ENCODE results near the gene CDH10.

Gene CDH10

DNA sequence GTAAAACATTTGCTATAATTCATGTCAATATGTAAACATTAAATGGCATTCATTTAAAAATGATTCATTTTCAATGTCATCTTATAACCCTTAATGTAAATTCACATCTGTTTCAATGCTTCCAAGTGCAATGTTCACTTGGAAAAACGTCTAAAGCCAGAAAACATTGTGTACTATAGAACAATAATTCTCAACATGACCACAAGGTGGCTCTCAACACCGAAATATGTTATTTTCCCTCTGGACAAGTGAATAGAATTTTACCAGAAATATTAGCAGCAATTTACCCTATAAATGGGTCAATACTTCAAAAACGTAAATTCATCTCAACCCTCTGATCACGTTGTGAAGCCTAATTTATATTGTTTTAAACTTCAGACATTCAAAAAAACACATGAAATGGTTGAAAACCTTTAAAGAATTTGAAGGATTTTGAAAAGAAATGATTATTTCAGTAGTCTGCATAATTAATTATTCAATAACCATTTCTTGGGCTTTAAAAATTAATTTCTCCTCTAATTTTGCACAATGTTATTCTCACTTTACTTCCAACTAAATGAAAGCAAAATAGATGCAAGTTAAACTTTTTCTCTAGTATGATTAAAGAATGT, 11.0 kb downstream of the CDH10 start:
- Mint-ChIP-seq H3K4me3 (no peak overlapping the region), H3K27ac (peak overlapping the region; percentile 57 to 63 (median 61)), H3K4me1 (peaks cover 4% of the 10 kb centered on the region), H3K36me3 (ENCODE audit: low read depth) (peaks cover 5% of the 10 kb centered on the region), H3K9me3 (no peaks in the 10 kb centered on the region), H3K27me3 (ENCODE audit: low read depth) (no peaks in the 10 kb centered on the region)
- TF ChIP-seq, protein P1, sequence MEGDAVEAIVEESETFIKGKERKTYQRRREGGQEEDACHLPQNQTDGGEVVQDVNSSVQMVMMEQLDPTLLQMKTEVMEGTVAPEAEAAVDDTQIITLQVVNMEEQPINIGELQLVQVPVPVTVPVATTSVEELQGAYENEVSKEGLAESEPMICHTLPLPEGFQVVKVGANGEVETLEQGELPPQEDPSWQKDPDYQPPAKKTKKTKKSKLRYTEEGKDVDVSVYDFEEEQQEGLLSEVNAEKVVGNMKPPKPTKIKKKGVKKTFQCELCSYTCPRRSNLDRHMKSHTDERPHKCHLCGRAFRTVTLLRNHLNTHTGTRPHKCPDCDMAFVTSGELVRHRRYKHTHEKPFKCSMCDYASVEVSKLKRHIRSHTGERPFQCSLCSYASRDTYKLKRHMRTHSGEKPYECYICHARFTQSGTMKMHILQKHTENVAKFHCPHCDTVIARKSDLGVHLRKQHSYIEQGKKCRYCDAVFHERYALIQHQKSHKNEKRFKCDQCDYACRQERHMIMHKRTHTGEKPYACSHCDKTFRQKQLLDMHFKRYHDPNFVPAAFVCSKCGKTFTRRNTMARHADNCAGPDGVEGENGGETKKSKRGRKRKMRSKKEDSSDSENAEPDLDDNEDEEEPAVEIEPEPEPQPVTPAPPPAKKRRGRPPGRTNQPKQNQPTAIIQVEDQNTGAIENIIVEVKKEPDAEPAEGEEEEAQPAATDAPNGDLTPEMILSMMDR (IDR thresholded peaks at IDR 0.05; ENCODE audit: unreplicated experiment in 3 of 3): peak; percentile 53 to 84 (median 71)

GRCh38 chr5:24632353-24632752, 12.4 kb downstream of the CDH10 start:
- H3K27me3 Mint-ChIP-seq (ENCODE audit: low read depth): no peaks in the 10 kb centered on the region
- no peak overlapping the region for H3K4me3 Mint-ChIP-seq
- H3K4me1 Mint-ChIP-seq: peaks cover 4% of the 10 kb centered on the region
- peaks cover 5% of the 10 kb centered on the region for H3K36me3 Mint-ChIP-seq (ENCODE audit: low read depth)
- no peak overlapping the region for H3K27ac Mint-ChIP-seq
- TF ChIP-seq, protein P1 (IDR thresholded peaks at IDR 0.05; ENCODE audit: unreplicated experiment in 3 of 3): no peak
- no peaks in the 10 kb centered on the region for H3K9me3 Mint-ChIP-seq

GRCh38 chr5:24630918-24631317, 13.9 kb downstream of the CDH10 start:
- H3K9me3 Mint-ChIP-seq: no peaks in the 10 kb centered on the region
- no peak overlapping the region for H3K4me3 Mint-ChIP-seq
- TF ChIP-seq, protein P1 (IDR thresholded peaks at IDR 0.05; ENCODE audit: unreplicated experiment in 3 of 3): no peak
- H3K27ac Mint-ChIP-seq: no peak overlapping the region
- H3K4me1 Mint-ChIP-seq: peaks cover 4% of the 10 kb centered on the region
- H3K27me3 Mint-ChIP-seq (ENCODE audit: low read depth): no peaks in the 10 kb centered on the region
- peaks cover 5% of the 10 kb centered on the region for H3K36me3 Mint-ChIP-seq (ENCODE audit: low read depth)

DNA sequence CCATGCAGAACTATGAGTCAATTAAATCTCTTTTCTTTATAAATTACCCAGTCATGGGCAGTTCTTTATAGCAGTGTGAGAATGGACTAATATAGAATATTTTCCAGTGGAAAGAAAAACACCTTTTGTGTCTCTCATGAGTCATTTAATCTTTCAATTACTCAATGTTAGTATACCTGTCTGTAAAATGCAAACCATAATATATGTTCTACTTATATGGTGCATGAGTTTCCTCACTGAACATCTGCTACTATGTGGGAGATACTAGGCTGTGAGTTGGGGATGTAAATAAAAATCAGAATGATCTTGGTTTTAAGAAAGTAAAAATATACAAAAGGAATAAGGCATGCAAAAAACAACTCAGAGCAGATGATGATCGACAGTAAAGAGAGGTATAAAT, 15.0 kb downstream of the CDH10 start:
- Mint-ChIP-seq H3K4me1 (peaks cover 10% of the 10 kb centered on the region), H3K4me3 (no peak overlapping the region), H3K36me3 (ENCODE audit: low read depth) (peaks cover 5% of the 10 kb centered on the region), H3K9me3 (no peaks in the 10 kb centered on the region), H3K27ac (no peak overlapping the region), H3K27me3 (ENCODE audit: low read depth) (no peaks in the 10 kb centered on the region)
- TF ChIP-seq, protein P1 (IDR thresholded peaks at IDR 0.05; ENCODE audit: unreplicated experiment in 3 of 3): no peak

DNA sequence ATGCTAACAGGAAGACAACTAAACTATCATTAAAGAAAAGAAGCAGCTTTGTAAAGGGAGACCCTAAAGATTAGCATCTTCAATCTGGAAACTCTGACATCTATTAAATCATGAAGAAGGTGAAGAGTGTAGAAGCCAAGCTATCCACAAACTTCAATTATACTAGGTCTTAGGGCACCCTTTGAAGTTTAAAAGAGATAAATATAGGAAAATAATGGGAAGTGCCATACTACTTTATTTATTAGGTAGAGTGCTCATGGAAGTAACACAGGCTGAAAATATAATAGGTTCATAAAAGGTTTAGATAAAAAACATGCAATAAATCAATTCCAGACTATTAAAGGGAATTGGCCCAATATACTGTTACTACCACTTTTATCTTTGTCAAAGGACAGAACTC, 19.9 kb downstream of the CDH10 start:
- Mint-ChIP-seq H3K27me3 (ENCODE audit: low read depth) (no peaks in the 10 kb centered on the region), H3K4me3 (no peak overlapping the region), H3K9me3 (no peaks in the 10 kb centered on the region), H3K4me1 (peaks cover 44% of the 10 kb centered on the region), H3K36me3 (ENCODE audit: low read depth) (peaks cover 3% of the 10 kb centered on the region), H3K27ac (peak overlapping the region in 2 of 3 experiments; percentile 10 to 33)
- TF ChIP-seq, protein P1 (IDR thresholded peaks at IDR 0.05; ENCODE audit: unreplicated experiment in 3 of 3): no peak

DNA sequence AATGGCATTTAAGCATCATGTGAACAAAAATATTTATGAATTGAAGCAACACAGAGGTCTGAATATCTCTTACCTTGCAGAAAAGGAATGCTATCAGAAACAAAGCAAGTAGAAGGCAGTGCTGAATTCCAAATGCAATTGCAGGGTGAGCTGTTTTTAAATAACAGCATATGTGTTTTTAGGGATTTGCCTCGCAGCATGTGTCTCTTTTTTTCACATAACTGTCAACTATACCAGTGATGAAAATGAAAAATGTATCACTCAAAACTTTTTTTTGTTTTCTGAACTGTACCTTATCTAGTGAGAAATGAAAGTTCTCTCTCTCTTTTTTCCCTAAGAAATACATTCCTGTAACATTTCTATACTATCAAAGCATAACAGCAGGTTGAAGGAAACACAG, 21.2 kb downstream of the CDH10 start:
- no peaks in the 10 kb centered on the region for H3K36me3 Mint-ChIP-seq (ENCODE audit: low read depth)
- H3K27ac Mint-ChIP-seq: peak overlapping the region; percentile 51 to 73 (median 55)
- no peaks in the 10 kb centered on the region for H3K9me3 Mint-ChIP-seq
- TF ChIP-seq, protein P1 (IDR thresholded peaks at IDR 0.05; ENCODE audit: unreplicated experiment in 3 of 3): no peak
- H3K27me3 Mint-ChIP-seq (ENCODE audit: low read depth): no peaks in the 10 kb centered on the region
- H3K4me3 Mint-ChIP-seq: no peak overlapping the region
- H3K4me1 Mint-ChIP-seq: peaks cover 44% of the 10 kb centered on the region
